IPS DF 4.7 (cell line): ENCODE data around the gene PRKCSH.
"Not testable (repeated sequence)": the region's sequence is repeated elsewhere in the genome, so short reads cannot be mapped to it uniquely, and the experiment has no call there.

Experiments used
- DNase-seq: peaks from one replicate; pipeline ENCODE4 v3.0.0-alpha.2; 2013; ENCODE audit warnings: low spot score; ENCODE audit errors: extremely low read depth

PRKCSH gene

DNA sequence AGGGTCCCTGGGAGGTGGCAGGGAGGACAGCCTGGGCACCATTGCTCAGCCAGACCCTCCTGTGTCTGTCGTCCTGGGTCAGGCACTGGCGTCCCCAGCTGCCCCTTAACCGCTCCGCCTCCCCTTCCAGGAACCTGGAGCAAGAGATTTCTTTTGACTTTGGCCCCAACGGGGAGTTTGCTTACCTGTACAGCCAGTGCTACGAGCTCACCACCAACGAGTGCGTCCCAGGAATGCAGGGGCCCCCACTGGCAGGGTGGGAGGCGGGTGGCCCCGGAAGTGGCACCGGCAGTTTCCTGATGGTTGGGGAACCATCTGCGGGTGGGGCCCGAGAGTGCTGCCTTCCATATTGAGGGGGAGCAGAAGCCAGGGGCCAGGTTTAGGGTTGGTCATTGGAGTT is 13.0 kb downstream of the PRKCSH start:
- no peak for DNase-seq

DNA sequence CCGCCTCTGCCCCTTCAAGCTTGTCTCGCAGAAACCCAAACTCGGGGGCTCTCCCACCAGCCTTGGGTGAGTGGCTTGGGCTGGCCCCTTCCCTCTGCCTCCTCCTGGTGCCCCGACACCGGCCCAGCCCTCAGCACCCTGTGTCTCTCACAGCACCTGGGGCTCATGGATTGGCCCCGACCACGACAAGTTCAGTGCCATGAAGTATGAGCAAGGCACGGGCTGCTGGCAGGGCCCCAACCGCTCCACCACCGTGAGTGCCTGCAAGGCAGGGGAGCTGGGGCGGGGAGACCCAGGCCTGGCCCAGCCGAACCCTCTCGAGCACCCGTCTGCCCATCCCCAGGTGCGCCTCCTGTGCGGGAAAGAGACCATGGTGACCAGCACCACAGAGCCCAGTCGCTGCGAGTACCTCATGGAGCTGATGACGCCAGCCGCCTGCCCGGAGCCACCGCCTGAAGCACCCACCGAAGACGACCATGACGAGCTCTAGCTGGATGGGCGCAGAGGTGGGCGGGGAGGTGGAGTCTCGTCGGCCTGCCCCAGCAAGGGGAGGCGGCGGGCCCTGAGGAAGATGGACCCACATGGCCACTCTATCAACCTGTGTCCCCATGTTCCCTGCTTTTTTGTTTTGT is 13.6 kb downstream of the PRKCSH start:
- no peak for DNase-seq

DNA sequence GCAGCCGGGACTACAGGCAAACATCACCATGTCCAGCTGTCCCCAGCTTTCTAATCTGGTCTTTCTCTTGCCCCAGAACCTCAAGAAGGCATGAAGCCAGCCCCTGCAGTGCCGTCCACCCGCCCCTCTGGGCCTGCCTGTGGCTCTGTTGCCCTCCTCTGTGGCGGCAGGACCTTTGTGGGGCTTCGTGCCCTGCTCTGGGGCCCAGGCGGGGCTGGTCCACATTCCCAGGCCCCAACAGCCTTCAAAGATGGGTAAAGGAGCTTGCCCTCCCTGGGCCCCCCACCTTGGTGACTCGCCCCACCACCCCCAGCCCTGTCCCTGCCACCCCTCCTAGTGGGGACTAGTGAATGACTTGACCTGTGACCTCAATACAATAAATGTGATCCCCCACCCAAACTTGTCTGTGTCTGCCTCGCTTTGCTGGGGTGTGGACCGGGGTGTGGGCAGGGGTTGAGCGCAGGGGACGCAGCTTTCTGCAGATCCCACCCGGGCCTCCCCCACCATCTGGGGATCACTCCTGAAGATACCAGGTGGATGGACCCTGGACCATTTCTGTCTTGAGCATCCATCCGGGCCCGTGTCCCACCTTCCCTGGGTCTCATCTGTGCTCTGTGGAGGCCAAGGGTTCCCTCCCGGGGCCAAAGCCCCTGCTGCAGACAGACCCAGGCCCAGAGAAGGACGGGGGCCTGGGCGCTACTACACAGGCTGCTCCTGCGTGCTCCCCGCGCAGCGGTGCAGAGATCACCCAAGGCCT is 15.3 kb downstream of the PRKCSH start:
- DNase-seq: no peak

DNA sequence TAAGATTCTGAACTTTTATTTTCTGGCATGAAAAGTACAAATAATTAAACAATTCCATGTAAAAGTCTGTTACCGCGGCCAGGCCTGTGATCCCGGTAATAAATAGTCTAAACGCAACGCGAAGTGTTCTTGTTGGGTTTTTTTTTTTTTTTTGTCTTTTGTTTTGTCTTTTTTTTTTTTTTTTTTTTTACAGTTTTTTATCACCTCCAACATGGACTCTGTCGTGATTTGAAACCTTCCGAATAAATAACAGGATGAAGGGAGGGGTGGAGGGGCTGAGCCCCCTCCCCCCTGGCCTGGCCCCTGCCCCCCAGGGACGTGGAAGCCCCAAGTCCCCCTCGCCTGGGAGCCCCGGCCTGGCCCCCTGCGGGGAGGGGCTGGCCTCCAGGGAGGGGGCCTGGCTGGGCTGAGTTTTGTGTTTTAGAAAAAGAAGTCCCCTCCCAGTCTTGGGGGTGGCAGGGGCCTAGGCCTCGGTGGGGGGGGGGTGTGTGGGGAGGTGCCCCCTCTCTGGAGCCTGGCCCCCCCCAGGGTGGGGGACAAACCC is 16.0 kb downstream of the PRKCSH start:
- DNase-seq: no peak

DNA sequence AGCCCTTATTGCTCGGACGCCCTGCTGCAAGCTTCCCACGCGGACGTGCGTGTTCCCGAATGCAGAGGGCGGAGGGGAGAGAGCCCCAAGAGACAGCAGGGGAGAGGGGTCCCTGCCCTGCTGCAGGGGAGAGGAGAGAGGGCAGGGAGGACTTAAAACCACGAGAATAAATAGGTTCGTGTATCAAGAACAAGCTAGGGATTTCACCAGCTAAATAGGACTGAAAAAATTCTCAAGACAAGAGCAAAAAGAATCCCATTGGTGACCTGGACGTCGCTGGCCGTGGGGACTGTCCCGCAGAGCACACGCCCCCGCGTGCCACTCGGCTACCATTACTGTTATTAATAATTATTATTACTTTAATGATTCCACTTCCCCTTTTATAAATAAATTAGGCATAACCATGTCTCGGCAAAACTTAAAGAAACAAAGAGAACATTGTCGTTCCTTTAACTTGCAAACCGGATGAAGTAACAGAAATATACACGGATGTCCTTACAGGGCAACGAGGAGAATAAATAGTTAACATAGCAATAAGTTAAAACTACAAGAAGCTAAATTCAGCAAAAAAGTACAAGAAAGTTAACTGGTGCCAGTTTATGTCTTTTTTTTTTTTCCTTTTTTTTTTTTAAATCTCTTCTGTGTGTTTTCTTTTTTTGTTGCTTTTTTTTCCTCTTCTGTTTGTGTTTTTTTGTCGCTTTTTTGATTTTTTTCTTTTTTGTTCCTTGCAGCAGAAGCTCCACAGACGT is 16.6 kb downstream of the PRKCSH start:
- no peak for DNase-seq

- DNase-seq: no peak
Observed at GRCh38 chr19:11452620-11453310, 17.3 kb downstream of the PRKCSH start.

DNA sequence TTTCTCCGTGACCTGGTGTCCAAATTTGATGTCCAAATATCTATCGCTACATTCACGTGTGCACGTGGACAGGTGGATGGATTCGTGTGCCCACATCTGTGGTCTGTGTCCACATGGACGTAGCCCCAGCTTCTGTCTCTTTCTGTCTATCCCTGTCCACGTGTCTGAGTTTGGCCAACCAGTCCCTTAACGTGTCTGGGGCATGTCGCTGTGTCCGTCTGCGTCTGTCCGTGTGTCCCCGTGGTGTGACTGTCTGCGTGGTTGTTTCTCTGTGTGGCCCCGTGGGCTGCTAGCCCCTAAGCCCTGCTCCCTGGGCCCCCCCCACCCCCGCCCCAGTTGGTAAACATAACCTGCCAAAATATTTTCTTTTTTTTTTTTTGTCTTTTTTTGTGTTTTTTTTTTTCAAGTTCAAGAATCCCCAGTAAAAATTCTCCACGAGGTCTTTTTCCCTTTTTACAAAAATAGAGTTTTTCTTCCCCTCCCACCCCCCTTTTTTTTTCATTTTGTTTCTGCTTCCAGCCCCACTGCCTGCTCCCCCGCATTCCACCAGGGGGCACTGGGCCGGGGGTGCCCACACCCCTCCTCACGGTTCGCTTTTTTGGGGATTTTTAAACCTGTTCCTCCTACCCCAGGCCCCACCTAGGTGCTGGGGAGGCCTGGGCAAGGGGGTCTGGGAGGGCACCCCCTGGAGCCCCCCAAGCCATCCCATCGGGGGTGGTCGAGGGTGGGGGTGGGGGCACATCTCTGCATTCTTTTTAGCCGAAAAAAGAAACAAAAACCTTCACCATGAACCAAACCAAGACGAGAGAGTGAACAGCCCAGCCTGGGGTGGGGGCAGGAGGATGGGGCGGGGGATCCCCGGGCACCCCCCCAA is 18.3 kb downstream of the PRKCSH start:
- DNase-seq: no peak

DNA sequence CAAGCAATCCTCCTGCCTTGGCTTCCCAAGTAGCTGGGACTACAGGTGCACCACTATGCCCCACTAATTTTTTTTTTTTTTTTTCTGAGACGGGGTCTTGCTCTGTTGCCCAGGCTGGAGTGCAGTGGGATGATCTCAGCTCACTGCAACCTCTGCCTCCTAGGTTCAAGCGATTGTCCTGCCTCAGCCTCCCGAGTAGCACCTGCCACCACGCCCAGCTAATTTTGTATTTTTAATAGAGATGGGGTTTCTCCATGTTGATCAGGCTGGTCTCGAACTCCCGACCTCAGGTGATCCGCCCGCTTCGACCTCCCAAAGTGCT is 19.8 kb downstream of the PRKCSH start:
- not testable (repeated sequence) for DNase-seq

DNA sequence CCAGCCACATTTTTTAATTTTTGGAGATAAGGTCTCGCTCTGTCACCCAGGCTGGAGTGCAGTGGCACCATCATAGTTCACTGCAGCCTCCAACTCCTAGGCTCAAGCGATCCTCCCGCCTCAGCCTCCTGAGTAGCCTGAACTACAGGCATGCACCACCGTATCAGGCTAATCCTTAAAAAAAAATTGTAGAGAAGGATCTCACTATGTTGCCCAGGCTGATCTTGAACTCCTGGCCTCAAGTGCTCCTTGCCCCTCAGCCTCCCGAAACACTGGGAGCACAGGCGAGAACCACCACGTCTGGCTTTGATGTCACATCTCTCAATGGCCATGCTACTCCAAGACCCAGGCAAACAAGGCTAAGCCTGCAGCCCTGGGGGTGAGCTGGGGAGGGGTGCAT is 21.2 kb downstream of the PRKCSH start:
- DNase-seq: no peak

DNA sequence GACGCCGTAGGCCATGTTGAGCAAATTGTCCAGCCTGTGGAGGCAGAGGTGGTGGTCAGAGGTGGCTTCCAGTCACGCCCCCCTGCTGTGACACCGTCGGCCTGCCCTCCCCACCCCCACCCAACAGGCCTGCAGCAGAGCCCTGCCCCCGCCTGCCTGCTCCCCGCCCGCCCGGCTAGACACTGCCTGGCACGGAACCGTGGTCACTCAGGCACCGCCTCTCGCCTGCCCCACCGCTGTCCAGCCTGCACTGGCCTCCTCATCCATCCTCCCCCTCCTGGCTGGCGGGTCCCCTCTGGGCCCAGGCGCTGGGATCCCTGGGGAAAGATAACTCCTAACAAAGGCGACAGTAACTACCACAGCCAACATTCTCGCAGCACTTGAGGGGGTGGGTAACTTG is 21.7 kb downstream of the PRKCSH start:
- DNase-seq: no peak

DNA sequence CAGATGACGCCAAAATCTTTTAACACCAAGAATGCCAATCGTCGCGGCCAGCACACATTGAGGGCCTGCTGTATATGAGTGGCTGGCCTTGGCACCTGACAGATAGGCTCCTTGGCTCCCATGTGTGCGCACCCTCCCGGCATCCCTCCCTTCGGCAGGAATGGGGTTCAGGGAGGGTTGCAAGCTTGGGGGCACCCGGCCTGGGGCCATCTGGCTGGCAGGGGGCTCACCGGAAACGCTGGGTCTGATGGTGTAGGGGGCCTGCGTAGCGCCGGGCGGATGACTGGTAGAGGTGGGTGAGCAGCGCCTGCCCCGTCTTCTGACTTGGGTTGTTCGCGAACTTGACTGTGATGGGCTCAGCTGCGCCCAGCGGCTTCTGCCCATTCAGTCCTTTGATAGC is 22.4 kb downstream of the PRKCSH start:
- DNase-seq: no peak

DNA sequence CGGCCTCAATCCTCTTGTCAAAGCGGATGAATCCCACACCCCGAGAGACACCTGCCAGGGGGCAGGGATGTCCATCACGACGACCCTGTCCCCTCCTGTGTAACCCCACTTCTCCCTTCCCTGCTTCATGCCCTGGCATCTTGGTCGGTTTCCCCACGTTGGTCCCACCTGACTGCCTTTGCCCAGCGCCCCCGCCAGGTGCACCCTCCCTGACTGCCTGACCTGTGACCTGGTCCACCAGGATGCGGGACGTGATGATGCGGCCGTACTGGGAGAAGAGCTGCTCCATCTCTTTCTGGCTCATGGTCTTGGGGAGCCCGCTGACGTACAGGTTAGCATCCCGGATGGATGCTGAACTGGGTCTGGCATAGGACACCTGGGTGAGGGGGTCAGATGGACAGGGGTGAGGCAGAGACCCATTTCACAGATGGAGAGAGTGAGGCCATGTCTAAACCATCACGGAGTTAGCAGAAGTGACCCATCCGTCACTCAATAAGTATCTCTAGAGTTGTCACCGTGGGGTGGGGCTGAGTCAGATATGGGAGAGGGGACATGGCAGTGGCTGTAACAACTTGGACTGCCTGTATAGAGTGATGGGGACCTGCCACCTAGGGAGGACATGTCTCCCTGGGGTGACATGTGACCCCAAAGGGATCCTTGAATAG is 22.9 kb downstream of the PRKCSH start:
- no peak for DNase-seq

GRCh38 chr19:11458912-11459311 is 23.5 kb downstream of the PRKCSH start:
- DNase-seq: not testable (repeated sequence)

DNA sequence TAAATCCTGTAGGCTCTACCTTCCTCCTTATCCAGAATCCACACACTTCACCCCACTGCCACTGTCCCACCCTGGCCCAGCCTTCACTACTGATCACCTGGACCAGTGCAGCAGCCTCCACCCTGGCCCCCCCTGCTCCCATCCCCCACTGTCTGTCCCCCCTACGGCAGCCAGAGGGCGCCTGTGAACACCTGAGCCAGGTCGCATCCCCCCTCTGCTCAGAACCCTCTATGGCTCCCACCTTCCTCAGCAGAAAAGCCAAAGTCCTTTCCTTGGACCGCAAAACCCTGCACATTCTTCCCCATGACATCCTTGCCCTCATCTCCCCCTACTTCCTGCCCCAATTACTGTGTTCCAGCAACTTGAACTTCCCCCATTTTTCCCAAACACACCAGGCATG is 24.8 kb downstream of the PRKCSH start:
- DNase-seq: no peak

DNA sequence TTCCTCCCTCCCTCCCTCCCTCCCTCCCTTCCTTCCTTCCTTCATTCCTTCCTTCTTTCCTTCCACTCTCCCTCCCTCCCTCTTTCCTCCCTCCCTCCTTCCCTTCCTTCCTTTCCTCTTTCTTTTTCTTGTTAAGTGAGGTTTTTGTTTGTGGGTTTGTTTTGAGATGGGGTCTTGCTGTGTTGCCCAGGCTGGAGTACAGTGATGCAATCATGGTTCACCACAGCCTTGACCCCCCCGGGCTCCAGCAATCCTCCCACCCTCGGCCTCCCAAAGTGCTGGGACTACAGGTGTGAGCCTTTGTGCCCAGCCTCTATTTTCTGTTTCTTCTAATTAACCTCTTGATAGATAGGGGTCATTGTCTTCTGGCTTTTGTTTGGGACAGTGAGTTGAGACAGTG is 26.0 kb downstream of the PRKCSH start:
- DNase-seq: no peak

DNA sequence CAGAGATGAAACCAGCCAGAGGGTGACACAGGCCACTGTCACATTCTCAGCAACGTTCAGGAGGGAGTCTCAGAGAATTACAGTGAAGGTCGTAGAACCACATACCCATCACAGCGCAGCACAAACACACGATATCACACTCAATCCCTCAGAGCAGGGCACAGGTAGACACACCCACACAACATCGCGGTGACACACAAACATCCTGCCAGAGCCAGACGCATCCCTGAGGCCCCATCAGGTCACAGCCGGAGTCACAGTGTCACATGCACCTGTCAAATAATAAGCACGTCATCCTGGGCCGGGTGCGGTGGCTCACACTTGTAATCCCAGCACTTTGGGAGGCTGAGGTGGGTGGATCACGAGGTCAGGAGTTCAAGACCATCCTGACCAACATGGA is 28.0 kb downstream of the PRKCSH start:
- DNase-seq: no peak

DNA sequence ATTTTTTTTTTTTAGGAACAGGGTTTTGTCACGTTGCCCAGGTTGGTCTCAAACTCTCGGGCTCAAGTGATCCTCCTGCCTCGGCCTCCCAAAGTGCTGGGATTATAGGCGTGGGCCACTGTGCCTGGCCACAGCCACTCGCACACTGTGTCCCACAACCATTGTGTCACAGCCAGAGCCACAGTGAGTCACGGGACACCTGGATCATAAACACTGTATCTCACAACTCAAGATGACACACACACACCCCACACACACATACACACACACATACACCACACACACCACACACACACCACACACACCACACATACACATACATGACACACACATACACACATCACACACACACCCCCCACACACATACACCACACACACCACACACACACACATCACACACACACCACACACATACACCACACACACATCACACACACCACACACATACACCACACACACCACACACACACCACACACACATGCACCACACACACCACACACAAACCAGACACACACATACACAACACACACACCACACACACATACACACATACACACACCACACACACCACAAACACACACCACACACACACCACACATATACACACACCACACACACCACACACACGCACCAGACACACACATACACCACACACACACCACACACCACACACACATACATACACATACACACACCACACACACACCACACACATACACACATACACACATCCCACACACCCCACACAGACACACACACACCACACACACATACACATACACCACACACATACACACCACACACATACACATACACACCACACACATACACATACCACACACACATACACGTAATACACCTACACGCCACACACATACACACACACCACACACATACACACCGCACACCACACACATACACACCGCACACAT is 29.2 kb downstream of the PRKCSH start:
- no peak for DNase-seq

- no peak for DNase-seq
Observed at GRCh38 chr19:11465600-11465999, 30.2 kb downstream of the PRKCSH start.

GRCh38 chr19:11468266-11468845 is 32.9 kb downstream of the PRKCSH start:
- DNase-seq: not testable (repeated sequence)
